Spleen (tissue), 7 donors: Measurements from ENCODE around the gene DNAH11.

Experiments used
- CTCF ChIP-seq, 11 experiments: fragments of 200-600 bp in 7 of 11; fragments of 450-650 bp in 4 of 11; sonication (generic) in 4 of 11; IDR thresholded peaks in 8 of 11; conservative IDR thresholded peaks in 3 of 11; 1 replicate in 7 of 11; 2 replicates in 4 of 11; pipeline versions ENCODE4 v1.4.0 to v1.8.0; 2016 to 2021; ENCODE audit warnings: antibody characterized with exemption in 11 of 11, inconsistent platforms in 4 of 11, mild to moderate bottlenecking in 1 of 11
- POLR2A ChIP-seq, 3 donors: fragments of 450-650 bp; IDR thresholded peaks; one replicate each; pipeline ENCODE4 v1.5.1; 2017; ENCODE audit warnings: antibody characterized with exemption in 3 of 3, mild to moderate bottlenecking in 1 of 3
- POLR2AphosphoS5 ChIP-seq, 3 donors: sonication (generic); formaldehyde crosslinking; IDR thresholded peaks; one replicate each; pipeline ENCODE4 v1.5.1; 2017; ENCODE audit warnings: antibody characterized with exemption in 3 of 3
- donor health status: DM: no; HTN: no; CAD: no; lungs with moderate emphysema.
- donor health status: DM: no; HTN: no; CAD: no.
- donor health status: DM: no; HTN: no; CAD: no.

- TF ChIP-seq POLR2AphosphoS5 (IDR thresholded peaks at IDR 0.05): no peak
- TF ChIP-seq CTCF (IDR thresholded peaks at IDR 0.05 in 8 of 11, conservative IDR thresholded peaks at IDR 0.05 in 3 of 11): no peak
- no peak for TF ChIP-seq POLR2A (IDR thresholded peaks at IDR 0.05)
Measured at GRCh38 chr7:21763818-21764217, 221.0 kb downstream of the DNAH11 start.
